HFFc6 (cell line): ENCODE data around the gene PPP1R12B. TPM values are rescaled to one million over a fixed set of nuclear protein-coding genes. Genes with fewer than 3 reads are reported as not detected.
A peak's percentile ranks its signal among the peaks of the same experiment; 100 is the strongest.

Experiments used
- DNase-seq: peaks from one replicate; pipeline ENCODE4 v3.0.0-alpha.2; 2018
- H3K27ac Mint-ChIP-seq: 2 replicates; pipeline ENCODE4 v1.8.0; 2020; ENCODE audit warnings: mild to moderate bottlenecking, mixed read lengths
- H3K27me3 Mint-ChIP-seq: 2 replicates; pipeline ENCODE4 v1.8.0; 2021; ENCODE audit warnings: mild to moderate bottlenecking, moderate library complexity, mixed read lengths; ENCODE audit not compliant: insufficient read depth
- H3K36me3 Mint-ChIP-seq: 2 replicates; pipeline ENCODE4 v1.8.0; 2021; ENCODE audit warnings: low read depth, mixed read lengths
- H3K4me1 Mint-ChIP-seq: 2 replicates; pipeline ENCODE4 v1.8.0; 2020; ENCODE audit warnings: low read depth, mixed read lengths
- H3K4me3 Mint-ChIP-seq: 2 replicates; pipeline ENCODE4 v1.8.0; 2020; ENCODE audit warnings: mild to moderate bottlenecking, moderate library complexity, mixed read lengths
- H3K9me3 Mint-ChIP-seq: 2 replicates; pipeline ENCODE4 v1.8.0; 2020; ENCODE audit warnings: mild to moderate bottlenecking, mixed read lengths
- CTCF ChIP-seq: fragments of 200-600 bp; sonication (generic); IDR thresholded peaks from 2 replicates; pipeline ENCODE4 v1.5.0; 2021; ENCODE audit warnings: antibody characterized with exemption, mild to moderate bottlenecking
- long read RNA-seq: library from polyadenylated mRNA; unstranded; transcript quantifications from one replicate; pipeline ENCODE4 v2.0.0, GENCODE V29; 2019
- total RNA-seq, 6 experiments: library from RNA; stranded (reverse); fragmentation: NEBNext Ultra II Directional; extraction: Animal tissue kit (Norgen Biotek cat#: 25700); gene quantifications; 2 replicates in 1 of 6; 3 replicates in 5 of 6; pipeline ENCODE4 v1.2.3, GENCODE V29; 2021

Gene PPP1R12B
- total RNA-seq: 1 to 10 TPM; 5.3 to 9.9 (median 6.9) TPM
- long read RNA-seq, partial matches to known transcripts: 1 of 5 reads
- long read RNA-seq, other reads (novel, unspliced or antisense): 2 of 5 reads

- H3K27me3 Mint-ChIP-seq: no peaks in the 10 kb centered on the region
- DNase-seq: peak; percentile 99
- H3K9me3 Mint-ChIP-seq: no peaks in the 10 kb centered on the region
- peak within 1 kb of the TSS; percentile 99 for H3K27ac Mint-ChIP-seq
- no peaks in the 10 kb centered on the region for H3K36me3 Mint-ChIP-seq
- no peak for TF ChIP-seq CTCF
- peaks cover 25% of the 10 kb centered on the region for H3K4me1 Mint-ChIP-seq
- H3K4me3 Mint-ChIP-seq: peak within 1 kb of the TSS; percentile 93
Observed at GRCh38 chr1:202348509-202349205, at the start of gene PPP1R12B. PPP1R12B (plus strand) TSS chr1:202348699; CDS start chr1:202348852, 153 bp downstream.

GRCh38 chr1:202302166-202302565 lies 46.3 kb upstream of the PPP1R12B start:
- Mint-ChIP-seq H3K4me1 (no peaks in the 10 kb centered on the region), H3K36me3 (no peaks in the 10 kb centered on the region), H3K27ac (no peak overlapping the region), H3K4me3 (no peak overlapping the region), H3K27me3 (peaks cover 68% of the 10 kb centered on the region), H3K9me3 (no peaks in the 10 kb centered on the region)
- TF ChIP-seq CTCF: no peak
- no peak for DNase-seq

- H3K4me1 Mint-ChIP-seq: no peaks in the 10 kb centered on the region
- H3K27me3 Mint-ChIP-seq: peaks cover 65% of the 10 kb centered on the region
- no peak for TF ChIP-seq CTCF
- H3K36me3 Mint-ChIP-seq: no peaks in the 10 kb centered on the region
- no peak overlapping the region for H3K4me3 Mint-ChIP-seq
- no peak overlapping the region for H3K27ac Mint-ChIP-seq
- no peak for DNase-seq
- H3K9me3 Mint-ChIP-seq: no peaks in the 10 kb centered on the region
Observed at GRCh38 chr1:202304375-202304774, 44.1 kb upstream of the PPP1R12B start.

GRCh38 chr1:202305168-202305567 lies 43.3 kb upstream of the PPP1R12B start:
- Mint-ChIP-seq H3K4me1 (no peaks in the 10 kb centered on the region), H3K27me3 (peaks cover 58% of the 10 kb centered on the region), H3K36me3 (no peaks in the 10 kb centered on the region), H3K27ac (no peak overlapping the region), H3K4me3 (no peak overlapping the region), H3K9me3 (no peaks in the 10 kb centered on the region)
- no peak for TF ChIP-seq CTCF
- DNase-seq: no peak

- no peaks in the 10 kb centered on the region for H3K4me1 Mint-ChIP-seq
- no peak for TF ChIP-seq CTCF
- H3K9me3 Mint-ChIP-seq: no peaks in the 10 kb centered on the region
- peaks cover 63% of the 10 kb centered on the region for H3K27me3 Mint-ChIP-seq
- no peak for DNase-seq
- no peak overlapping the region for H3K4me3 Mint-ChIP-seq
- H3K27ac Mint-ChIP-seq: no peak overlapping the region
- no peaks in the 10 kb centered on the region for H3K36me3 Mint-ChIP-seq
Observed at GRCh38 chr1:202306535-202307345, 41.8 kb upstream of the PPP1R12B start.
